Esophagus (tissue), 2 donors: Measurements from ENCODE around the gene RPS6KB2. TPM values are rescaled to one million over a fixed set of nuclear protein-coding genes. Genes with fewer than 3 reads are reported as not detected.
"Not testable (repeated sequence)": the region's sequence is repeated elsewhere in the genome, so short reads cannot be mapped to it uniquely, and the experiment has no call there.

Source experiments
- H3K27ac ChIP-seq, 2 donors: one replicate each; pipeline ENCODE4 v1.5.1; 2013; ENCODE audit warnings: low read depth in 2 of 2, mild to moderate bottlenecking in 2 of 2, inconsistent platforms in 1 of 2, low read length in 1 of 2, moderate library complexity in 1 of 2
- H3K27me3 ChIP-seq, 2 donors: one replicate each; pipeline ENCODE4 v1.6.1; 2013; ENCODE audit warnings: low read length in 2 of 2, control low read depth in 1 of 2, mild to moderate bottlenecking in 1 of 2; ENCODE audit not compliant: insufficient read depth in 2 of 2, control insufficient read depth in 1 of 2
- H3K36me3 ChIP-seq, 2 donors: one replicate each; pipeline ENCODE4 v1.6.1; 2013; ENCODE audit warnings: low read length in 1 of 2; ENCODE audit not compliant: control insufficient read depth in 2 of 2, insufficient read depth in 2 of 2
- H3K4me1 ChIP-seq, 2 donors: one replicate each; pipeline ENCODE4 v1.6.1; 2013; ENCODE audit warnings: low read length in 1 of 2; ENCODE audit not compliant: control insufficient read depth in 2 of 2, insufficient read depth in 2 of 2
- H3K4me3 ChIP-seq, 2 donors: one replicate each; pipeline ENCODE4 v1.5.1; 2013; ENCODE audit warnings: low read length in 2 of 2, mild to moderate bottlenecking in 2 of 2, low read depth in 1 of 2, moderate library complexity in 1 of 2
- H3K9me3 ChIP-seq, 2 donors: one replicate each; pipeline ENCODE4 v1.6.1; 2013; ENCODE audit warnings: mild to moderate bottlenecking in 2 of 2, low read depth in 1 of 2, low read length in 1 of 2, moderate library complexity in 1 of 2; ENCODE audit not compliant: control insufficient read depth in 2 of 2, insufficient read depth in 1 of 2
- WGBS, 2 donors: extraction: QIAGEN DNeasy Blood & Tissue Kit; methylation state at CpG; one replicate each; pipeline ENCODE4 v1.1.7; 2013; 5-methylcytosine and 5-hydroxymethylcytosine counted together
- polyA plus RNA-seq, 2 donors: library from polyadenylated mRNA; stranded (reverse); fragments of 200-250 nt; gene quantifications; one replicate each; pipeline ENCODE4 v1.2.3, GENCODE V29; 2013
- donor health status: healthy with polysubstance abuse.
- donor health status: Bipolar disorder and iron deficiency.

RPS6KB2 gene
- polyA plus RNA-seq, 2 donors = 79.6 to 85.9 TPM

DNA sequence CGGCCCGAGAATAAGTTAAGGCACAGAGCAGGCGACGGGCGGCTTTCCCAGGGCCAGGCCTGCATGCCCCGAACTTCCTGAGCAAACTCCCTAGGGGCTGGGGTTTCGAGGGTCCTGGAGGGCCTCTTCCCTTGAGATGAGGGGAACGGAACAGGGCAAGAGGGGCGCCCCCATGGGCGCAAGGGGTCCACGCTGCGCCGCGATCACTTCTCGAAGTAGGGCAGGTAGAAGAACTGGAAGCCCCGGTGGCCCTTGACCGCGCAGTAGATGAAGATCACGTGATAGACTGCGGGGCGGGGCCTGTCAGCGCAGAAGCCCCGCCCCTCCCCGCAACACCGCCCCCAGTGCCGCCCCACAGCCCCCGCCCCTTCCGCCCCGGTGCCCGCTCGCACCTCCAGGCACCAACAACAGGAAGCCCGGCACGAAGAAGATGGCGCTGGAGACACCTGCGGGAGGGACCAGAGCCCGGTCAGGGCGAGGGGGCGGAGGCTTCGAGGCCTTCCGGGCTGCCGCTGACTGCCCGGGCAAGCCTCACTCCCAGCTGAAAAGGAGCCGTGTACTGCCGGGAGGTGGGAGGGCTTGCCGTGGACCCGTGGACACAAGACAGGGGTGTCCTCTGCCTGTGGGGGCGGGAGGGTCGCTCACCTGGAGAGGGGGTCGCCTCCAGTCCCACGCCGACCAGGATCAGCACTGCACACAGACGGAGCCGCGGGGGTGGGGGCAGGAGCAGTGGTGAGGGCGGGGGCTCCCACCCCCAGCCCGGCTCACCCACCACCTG, 36.3 kb downstream of the RPS6KB2 start:
- H3K36me3 ChIP-seq = peaks cover 0 to 6% of the 10 kb centered on the region in 2 donors
- no peaks in the 10 kb centered on the region for H3K27me3 ChIP-seq
- H3K9me3 ChIP-seq = no peaks in the 10 kb centered on the region
- peak overlapping the region; percentile 32 to 57 for H3K4me3 ChIP-seq
- H3K27ac ChIP-seq = peak overlapping the region; percentile 92 to 96
- peaks cover 6 to 25% of the 10 kb centered on the region in 2 donors for H3K4me1 ChIP-seq
- 14 to 16% methylated on average over 56 of the region's 56 CpGs for WGBS, 2 donors

- WGBS, 2 donors = 37 to 38% methylated on average over 3 of the region's 3 CpGs
- H3K4me3 ChIP-seq = peak overlapping the region; percentile 32 to 57
- peaks cover 6 to 25% of the 10 kb centered on the region in 2 donors for H3K4me1 ChIP-seq
- peaks cover 0 to 6% of the 10 kb centered on the region in 2 donors for H3K36me3 ChIP-seq
- no peaks in the 10 kb centered on the region for H3K9me3 ChIP-seq
- H3K27me3 ChIP-seq = no peaks in the 10 kb centered on the region
- H3K27ac ChIP-seq = peak overlapping the region; percentile 89 to 96
Measured at GRCh38 chr11:67465189-67465510, 36.9 kb downstream of the RPS6KB2 start.

DNA sequence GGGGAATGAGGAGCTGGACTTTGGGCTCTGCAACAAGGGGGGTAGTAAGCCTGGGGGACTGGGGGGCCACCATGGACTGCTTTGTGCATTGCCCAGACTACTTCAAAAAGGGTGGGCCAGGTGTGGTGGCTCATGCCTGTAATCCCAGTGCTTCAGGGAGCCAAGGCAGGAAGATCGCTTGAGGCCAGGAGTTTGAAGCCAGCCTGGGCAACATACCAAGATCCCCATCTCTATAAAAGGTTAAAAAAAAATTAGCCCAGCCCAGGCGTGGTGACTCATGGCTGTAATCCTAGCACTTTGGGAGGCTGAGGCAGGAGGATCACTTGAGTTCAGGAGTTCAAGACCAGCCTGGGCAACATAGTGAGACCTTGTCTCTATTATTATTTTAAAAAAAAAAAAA, 37.2 kb downstream of the RPS6KB2 start:
- H3K4me3 ChIP-seq, H3K36me3 ChIP-seq, H3K9me3 ChIP-seq, H3K27me3 ChIP-seq: not testable (repeated sequence)
- H3K4me1 ChIP-seq = peaks cover 6 to 25% of the 10 kb centered on the region in 2 donors
- 41 to 61% methylated on average over 2 of the region's 2 CpGs for WGBS, 2 donors
- H3K27ac ChIP-seq = peak overlapping the region; percentile 89 to 96

GRCh38 chr11:67466367-67466766, 38.1 kb downstream of the RPS6KB2 start:
- Histone ChIP-seq H3K9me3 (no peaks in the 10 kb centered on the region), H3K36me3 (peaks cover 0 to 6% of the 10 kb centered on the region in 2 donors), H3K27me3 (no peaks in the 10 kb centered on the region), H3K4me3 (no peak overlapping the region), H3K27ac (peak overlapping the region in 1 of 2 donors; percentile 13), H3K4me1 (peaks cover 6 to 25% of the 10 kb centered on the region in 2 donors)
- 80 to 86% methylated on average over 5 of the region's 5 CpGs for WGBS, 2 donors

DNA sequence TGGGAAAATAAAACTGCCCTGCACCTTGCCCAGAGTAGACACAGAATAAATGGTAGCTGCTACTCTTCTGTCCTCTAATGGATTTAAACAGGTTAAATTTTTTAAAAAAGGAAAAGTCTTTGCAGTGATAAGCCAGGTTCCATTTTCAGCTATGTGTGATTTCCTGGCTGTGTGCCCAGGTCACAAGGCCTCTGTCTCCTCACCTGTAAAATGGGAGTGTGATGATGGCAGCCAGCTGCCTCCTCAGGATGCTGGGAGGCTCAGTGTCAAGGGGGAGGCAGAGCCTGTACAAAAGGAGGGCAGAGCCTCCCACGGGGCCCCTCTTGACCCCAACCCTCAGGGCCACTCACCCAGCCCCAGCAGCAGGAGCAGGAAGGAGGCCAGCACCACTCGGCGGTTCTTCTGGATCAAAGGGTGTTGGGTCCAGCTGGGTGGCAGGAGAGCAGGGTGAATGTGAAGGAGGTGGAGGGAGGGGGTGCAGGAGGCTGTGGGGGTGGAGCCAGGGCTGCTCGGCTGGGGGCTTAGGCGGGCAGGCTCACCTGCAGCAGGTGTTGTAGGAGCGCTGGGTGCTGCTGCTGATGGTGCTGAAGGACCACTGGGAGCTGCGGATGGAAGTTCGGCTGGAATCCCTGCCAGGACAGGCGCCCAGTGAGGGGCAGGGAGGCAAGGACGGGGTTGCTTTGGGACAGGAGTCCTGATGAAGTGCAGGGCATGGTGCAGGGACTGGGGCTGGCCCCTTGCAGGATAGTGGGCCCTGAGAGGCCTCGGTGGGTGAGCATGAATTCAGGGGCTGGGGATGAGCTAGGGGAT, 38.9 kb downstream of the RPS6KB2 start:
- peaks cover 6 to 25% of the 10 kb centered on the region in 2 donors for H3K4me1 ChIP-seq
- H3K9me3 ChIP-seq = no peaks in the 10 kb centered on the region
- peak overlapping the region; percentile 48 to 67 for H3K4me3 ChIP-seq
- H3K27ac ChIP-seq = peak overlapping the region; percentile 91 to 94
- H3K36me3 ChIP-seq = peaks cover 0 to 6% of the 10 kb centered on the region in 2 donors
- WGBS, 2 donors = 52 to 56% methylated on average over 11 of the region's 11 CpGs
- H3K27me3 ChIP-seq = no peaks in the 10 kb centered on the region

DNA sequence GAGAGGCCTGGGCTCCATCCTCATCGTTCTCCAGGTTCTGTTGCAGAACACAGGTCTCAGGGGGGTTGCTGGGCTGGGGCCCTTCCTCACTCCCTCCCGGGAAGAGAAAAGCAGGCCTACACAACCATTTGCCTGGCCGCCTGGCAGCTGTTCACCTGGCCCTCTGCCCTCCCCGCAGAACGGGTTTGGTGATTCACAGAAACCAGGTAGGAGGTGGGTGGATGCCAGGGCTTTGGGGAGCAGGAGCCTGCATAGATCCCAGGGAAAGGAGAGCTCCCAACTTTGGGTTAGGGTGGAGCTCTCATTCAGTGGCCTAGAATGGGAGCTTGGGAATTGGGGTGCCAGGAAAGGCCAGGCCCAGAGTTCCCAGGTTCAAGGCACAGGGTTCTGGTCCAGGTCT, 39.8 kb downstream of the RPS6KB2 start:
- WGBS, 2 donors = 17 to 22% methylated on average over 5 of the region's 5 CpGs
- H3K4me1 ChIP-seq = peaks cover 6 to 25% of the 10 kb centered on the region in 2 donors

GRCh38 chr11:67468456-67468758, 40.1 kb downstream of the RPS6KB2 start:
- whole genome bisulfite sequencing, 2 donors = 0 to 4% methylated on average over 6 of the region's 6 CpGs
- no peaks in the 10 kb centered on the region for H3K9me3 ChIP-seq

More for the DNA sequence above, 39.8 kb downstream of the RPS6KB2 start:
- Histone ChIP-seq H3K36me3 (peaks cover 0 to 6% of the 10 kb centered on the region in 2 donors), H3K9me3 (no peaks in the 10 kb centered on the region), H3K27me3 (no peaks in the 10 kb centered on the region), H3K27ac (peak overlapping the region; percentile 91 to 94), H3K4me3 (peak overlapping the region; percentile 67 to 74)

DNA sequence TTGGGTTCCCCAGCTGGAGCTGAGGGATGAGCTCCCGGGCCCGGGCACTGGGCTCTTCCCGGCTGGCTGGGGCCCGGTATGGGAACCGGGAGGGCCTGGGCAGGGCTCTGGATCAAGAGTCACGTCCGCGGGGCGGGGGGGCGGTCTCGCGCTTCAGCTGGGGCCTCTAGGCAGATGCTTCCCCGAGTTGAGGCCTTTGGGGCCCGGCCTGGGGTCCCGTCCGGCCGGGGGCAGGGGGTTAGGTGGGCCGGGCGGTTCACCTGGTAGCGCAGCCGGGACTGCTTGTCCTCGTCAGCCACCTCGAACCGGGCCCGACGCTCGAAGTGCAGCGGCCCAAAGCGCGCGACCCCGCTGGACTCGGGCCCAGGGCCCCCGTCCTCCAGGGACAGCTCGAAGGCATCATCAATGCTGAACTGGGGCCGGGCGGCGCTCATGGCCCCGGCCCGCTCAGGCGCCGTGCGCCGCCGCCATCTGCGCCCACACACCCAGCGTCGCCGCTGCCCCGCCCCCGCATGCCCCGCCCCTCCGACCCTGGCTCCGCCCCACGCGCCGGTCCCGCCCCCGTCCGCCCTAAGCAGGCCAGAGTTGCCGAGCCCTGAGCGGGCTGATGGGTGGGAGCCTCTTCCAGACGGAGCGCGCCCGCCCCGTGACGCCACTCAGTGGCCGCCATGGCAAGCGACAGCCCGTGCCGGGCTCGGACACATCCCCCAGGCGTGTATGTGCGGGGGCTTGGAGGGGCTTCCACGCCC, 40.6 kb downstream of the RPS6KB2 start, which contains the start of gene TMEM134:
TMEM134 (minus strand) TSS at position 493 of the 749 bp plus-strand sequence; CDS start at position 434, 59 bp downstream.
- WGBS, 2 donors = 0 to 1% methylated on average over 48 to 76 of the region's 76 CpGs
- Histone ChIP-seq H3K4me3 (peak within 1 kb of the TSS; percentile 67 to 74), H3K27me3 (no peaks in the 10 kb centered on the region), H3K9me3 (no peaks in the 10 kb centered on the region), H3K4me1 (peaks cover 6 to 22% of the 10 kb centered on the region in 2 donors), H3K36me3 (peaks cover 0 to 6% of the 10 kb centered on the region in 2 donors), H3K27ac (peak within 1 kb of the TSS; percentile 91 to 94)

More at GRCh38 chr11:67468456-67468758, 40.1 kb downstream of the RPS6KB2 start:
- Histone ChIP-seq H3K4me3 (peak overlapping the region; percentile 67 to 74), H3K36me3 (peaks cover 0 to 6% of the 10 kb centered on the region in 2 donors), H3K27ac (peak overlapping the region; percentile 91 to 94), H3K27me3 (no peaks in the 10 kb centered on the region), H3K4me1 (peaks cover 6 to 25% of the 10 kb centered on the region in 2 donors)

GRCh38 chr11:67469508-67469811, 41.2 kb downstream of the RPS6KB2 start:
- H3K4me3 ChIP-seq = peak overlapping the region; percentile 59 to 67
- no peaks in the 10 kb centered on the region for H3K27me3 ChIP-seq
- H3K27ac ChIP-seq = peak overlapping the region; percentile 91 to 92
- peaks cover 6 to 17% of the 10 kb centered on the region in 2 donors for H3K4me1 ChIP-seq
- peaks cover 0 to 6% of the 10 kb centered on the region in 2 donors for H3K36me3 ChIP-seq
- WGBS, 2 donors = 9% methylated on average over 9 of the region's 9 CpGs
- H3K9me3 ChIP-seq = no peaks in the 10 kb centered on the region
